Activated T-cell treated with anti-CD3 and anti-CD28 coated beads for 24 hours (primary cell): ENCODE results near the gene GLIS1.
"Not testable (repeated sequence)": the region's sequence is repeated elsewhere in the genome, so short reads cannot be mapped to it uniquely, and the experiment has no call there.

Experiments used
- DNase-seq: peaks from one replicate; pipeline ENCODE4 v3.0.0-alpha.2; 2020; ENCODE audit warnings: low read depth

Gene GLIS1

DNA sequence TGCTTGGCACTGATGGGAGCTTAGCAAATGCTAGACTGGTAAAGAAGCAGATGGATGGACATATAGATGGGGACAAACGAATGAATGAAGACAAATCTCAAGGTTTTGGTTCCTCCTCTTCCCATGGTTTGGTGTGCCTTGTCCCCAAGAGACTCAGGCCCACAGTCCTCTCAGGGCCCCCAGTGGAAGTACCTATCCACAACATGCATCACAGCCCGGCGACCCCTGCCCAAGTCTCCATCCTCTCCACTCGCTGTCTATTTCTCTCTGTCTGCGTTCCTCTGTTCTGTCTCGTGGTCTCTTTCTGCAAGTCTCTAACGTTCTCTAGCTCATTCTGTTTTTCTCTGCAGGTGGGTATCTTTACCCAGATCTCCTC is 85.8 kb downstream of the GLIS1 start:
- DNase-seq = no peak

DNA sequence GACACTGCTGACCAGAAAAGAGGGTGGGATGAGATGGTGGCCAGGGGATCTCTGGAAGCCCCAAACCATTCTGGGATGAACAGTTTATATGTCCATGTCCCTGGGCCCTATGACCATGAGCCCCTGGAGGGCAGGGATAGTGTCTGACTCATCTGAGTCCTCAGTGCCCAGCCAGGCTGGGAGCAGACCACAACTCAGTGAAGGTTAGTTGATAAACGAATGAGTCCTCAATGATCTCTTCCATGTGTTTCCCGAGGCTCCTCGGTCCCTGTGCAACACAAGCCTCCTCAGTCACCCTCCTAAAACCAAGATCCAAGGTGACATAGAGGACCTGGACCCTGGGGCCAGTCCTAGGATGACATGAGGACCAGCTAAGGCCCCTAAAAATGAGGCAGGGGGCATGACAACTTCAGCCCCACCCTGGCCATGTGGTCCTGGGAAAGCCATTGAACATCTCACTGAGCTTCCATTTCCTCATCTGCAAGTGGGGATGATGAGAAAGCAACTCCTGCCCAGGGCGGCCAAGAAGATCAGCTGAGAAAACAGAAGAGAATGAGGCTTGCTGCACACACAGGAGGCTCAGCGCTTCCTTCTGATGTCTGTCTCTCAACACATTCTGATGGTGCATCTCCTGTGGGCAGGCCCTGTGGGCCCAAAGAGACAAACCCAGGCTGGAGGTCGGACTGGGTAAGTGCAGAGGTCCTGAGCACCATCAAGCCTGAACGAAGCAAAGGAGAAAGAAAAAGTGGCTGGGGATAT is 86.3 kb downstream of the GLIS1 start:
- no peak for DNase-seq

- no peak for DNase-seq
These were observed 87.6 kb downstream of the GLIS1 start for GRCh38 chr1:53651356-53651755.

- DNase-seq = no peak
These were observed 90.4 kb downstream of the GLIS1 start for GRCh38 chr1:53648516-53648915.

DNA sequence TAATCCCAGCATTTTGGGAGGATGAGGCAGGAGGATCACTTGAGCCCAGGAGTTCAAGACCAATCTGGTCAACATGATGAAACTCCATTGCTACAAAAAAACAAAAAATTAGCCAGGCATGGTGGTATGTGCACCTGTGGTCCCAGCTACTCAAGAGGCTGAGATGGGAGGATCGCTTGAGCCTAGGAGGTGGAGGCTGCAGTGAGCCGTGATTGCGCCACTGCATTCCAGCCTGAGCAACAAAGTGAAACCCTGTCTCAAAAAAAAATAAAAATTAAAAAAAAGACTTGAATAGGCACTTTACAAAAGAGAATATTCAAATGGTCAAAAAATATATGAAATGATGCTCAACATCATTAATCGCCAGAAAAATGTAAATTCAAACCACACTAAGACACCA is 91.0 kb downstream of the GLIS1 start:
- DNase-seq = not testable (repeated sequence)

DNA sequence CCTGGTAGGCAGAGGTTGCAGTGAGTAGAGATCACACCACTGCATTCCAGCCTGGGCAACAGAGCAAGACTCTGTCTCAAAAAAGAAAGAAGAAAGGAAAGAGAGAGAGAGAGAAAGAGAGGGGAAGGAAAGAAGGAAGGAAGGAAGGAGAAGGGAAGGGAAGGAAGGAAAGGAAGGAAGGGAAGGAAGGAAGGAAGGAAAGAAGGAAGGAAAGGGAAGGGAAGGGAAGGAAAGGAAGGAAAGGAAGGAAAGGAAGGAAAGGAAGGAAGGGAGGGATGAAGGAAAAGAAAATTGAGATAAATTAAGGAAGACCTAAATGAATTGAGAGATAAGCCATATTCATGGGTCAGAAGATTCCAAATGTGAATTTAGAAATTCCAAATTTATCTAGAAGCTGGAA is 92.2 kb downstream of the GLIS1 start:
- DNase-seq = no peak

DNA sequence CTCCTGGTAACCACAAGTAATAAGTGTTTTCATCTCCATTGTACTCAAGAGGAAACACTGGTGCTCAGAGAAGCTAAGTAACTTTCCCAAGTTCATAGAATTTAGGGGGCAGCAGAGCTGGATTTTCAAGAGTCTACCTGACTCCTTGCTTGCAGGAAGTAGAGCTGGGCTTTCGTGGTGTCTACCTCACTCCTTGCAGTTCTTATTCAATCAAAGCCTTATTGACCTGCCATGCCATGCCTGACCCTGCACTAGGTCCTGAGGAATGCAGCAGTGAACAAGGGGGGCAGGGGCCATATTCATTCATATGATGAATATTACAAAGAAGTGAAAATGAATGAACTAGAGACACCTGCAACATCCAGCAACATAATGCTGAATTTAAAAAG is 93.3 kb downstream of the GLIS1 start:
- no peak for DNase-seq

DNA sequence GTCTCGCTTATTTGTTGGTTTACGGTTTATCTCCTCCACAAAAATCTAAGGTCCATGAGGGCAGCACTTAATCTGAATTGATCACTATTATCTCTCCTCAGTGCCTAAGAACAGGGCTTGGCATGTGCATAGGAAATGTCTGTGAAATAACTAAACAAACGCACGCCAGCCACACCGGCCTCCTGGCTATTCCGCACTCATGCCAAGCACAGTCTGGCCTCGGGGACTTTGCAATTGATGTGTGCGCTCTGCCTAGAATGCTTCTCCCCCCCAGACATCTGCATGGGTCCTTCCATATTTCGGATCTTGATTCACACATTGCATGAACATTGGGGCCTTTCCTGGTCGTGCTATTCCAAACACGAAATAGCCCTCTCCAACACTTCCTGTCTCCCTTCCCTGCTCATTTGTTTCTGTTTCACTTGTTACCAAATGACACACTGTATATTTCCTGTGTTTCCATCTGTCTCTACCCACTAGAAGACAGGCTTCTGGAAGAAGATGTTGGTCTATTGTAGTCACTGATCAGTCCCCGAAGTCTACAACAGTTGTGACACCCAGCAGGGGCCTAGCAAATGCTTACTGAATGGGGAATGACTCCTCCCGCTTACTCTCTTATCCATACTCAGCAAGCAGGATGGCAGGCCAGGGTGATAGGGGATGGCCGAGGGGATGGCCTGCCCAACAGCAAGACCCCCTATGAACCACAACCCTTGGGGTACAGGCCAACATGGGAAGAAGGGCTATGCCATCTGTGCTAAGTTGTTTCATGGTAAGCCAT is 93.9 kb downstream of the GLIS1 start:
- no peak for DNase-seq

DNA sequence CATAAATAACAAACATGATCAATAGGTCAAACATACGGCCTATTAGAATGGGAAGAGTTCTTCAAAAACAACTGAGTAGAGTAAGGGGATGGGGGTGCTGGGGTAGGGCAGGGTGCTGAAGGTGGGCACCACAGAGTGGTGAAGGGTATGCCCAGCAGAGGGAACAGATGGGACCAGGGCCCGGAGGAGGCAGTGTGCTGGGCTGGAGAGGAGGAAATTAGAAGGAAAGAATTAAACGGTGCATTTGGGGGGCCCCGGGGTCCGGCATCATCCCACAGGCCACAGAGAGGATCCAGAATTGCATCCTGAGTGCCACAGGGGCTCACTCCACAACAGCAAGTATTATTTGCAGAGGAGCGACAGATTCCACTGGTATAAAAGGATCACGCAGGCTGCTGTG is 94.5 kb downstream of the GLIS1 start:
- no peak for DNase-seq

- no peak for DNase-seq
These were observed 95.0 kb downstream of the GLIS1 start for GRCh38 chr1:53643881-53644390.

GRCh38 chr1:53643041-53643880 is 95.7 kb downstream of the GLIS1 start:
- no peak for DNase-seq

DNA sequence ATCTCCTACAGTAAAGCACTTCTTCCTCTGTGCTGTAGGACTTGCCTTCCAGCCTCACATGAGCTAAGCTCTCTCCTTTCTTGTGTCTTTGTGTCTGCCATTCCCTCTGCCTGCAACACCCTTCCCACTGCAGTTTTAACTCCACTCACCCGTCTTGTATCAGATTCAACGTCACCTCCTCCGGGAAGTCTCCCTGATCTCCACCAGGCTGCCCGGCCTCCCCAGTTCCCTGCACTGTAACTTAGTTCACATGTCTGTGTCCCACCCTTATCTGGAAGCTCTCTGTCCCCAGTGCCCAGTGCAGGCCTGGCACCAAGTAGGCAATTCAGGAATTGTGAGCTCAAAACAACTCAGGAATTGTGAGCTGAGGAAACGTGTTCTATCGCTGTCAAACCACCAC is 96.4 kb downstream of the GLIS1 start:
- DNase-seq = no peak

DNA sequence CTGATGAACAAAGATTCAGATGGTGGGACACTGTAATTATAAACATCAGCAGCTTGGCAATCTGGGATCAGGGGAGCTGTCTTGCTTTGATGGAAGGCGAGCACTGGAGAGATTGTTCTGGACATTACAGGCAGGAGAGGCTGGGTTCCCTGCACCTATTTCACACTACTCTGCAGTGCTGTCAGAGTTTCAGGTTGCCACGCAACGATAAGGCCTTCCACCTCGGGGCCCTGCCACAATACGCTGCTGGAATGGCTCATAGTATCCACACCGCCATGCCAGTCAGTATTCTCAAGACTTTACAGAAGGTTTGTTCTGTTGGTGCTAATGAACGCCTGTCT is 96.8 kb downstream of the GLIS1 start:
- DNase-seq = no peak

DNA sequence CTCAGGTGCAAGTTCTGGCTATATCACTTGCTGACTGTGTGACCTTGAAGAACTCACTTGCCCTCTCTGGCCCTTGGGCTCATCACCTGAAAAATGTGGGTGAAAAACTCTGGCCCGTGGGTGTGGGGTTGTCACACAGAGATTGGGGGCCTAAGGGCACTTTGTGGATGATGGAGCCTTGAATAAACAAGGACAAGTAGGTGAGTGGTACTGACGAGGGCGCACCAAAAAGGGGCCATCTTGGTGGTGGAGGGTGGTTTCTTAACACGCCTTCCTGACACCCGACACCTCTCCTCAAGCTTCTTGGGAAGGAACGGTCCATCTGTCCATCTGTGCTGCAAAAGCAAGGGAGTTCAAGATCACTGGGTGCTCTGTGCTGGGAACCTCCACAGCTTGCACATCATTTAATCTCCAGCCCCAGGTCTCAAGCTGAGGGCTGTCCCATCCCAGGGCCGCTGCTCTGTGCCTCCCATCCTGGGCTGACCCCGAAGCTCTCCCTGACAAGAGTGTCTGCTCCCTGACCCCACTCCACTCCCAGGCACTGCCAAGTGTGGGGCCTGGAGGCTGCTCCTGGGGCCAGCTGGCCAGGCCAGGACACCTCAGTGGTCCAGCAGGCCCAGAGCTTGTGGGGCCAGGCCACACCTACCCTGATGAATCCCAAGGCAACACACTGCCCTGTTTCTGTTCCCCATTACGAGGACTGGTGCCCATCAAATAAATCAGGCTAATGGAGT is 97.3 kb downstream of the GLIS1 start:
- DNase-seq = no peak

- DNase-seq = no peak
These were observed 98.3 kb downstream of the GLIS1 start for GRCh38 chr1:53640701-53641075.

- DNase-seq = no peak
These were observed 98.8 kb downstream of the GLIS1 start for GRCh38 chr1:53639996-53640700.

GRCh38 chr1:53639251-53639763 is 99.7 kb downstream of the GLIS1 start:
- DNase-seq = no peak

DNA sequence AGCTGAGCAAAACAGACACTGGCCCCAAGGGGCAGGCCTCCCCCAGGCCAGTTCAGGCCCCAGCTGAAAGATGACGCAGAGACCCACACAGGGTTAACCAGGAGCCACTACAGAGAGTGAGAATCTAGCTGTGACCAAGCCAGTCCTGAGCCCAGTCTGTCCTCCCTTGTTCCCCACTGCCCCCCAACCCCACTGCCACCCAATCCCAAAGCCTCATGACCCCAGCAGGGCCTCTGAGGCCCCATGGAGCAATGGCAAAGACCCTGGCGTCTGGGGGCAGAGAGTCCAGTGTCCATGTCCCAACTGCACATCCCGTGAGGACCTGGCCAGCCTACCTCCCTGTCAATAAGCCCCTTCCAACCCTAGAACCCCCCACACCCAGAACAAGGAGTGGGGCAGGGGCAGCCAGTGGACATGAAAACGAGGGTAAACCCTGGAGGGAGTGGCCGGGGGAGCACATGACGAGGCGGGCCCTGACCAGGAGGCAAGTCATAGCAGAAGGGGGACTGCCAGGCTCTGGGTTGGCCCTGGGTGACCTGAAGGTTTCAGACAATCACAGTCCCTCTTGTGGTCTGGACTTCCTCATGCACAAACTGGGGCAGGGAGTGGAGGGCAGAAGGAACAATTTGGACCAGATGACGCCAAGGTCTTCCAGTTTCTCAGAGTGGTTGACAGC is 100.5 kb downstream of the GLIS1 start:
- DNase-seq = no peak

- DNase-seq = no peak
These were observed 101.2 kb downstream of the GLIS1 start for GRCh38 chr1:53637511-53638359.
